GM10248 (cell line): ENCODE results near the gene GPR25.

Source experiments
- CTCF ChIA-PET: fragments of 300-600 bp; sonication (Branson Sonifier 250); formaldehyde crosslinking; extraction: SDS; loops from one replicate; lab custom pipeline; 2021; ENCODE audit warnings: antibody characterized with exemption; lab: Yijun Ruan, JAX
- POLR2A ChIA-PET: fragments of 350-650 bp; sonication (Branson Sonifier 250); formaldehyde crosslinking; extraction: SDS; loops from one replicate; lab custom pipeline; 2020; ENCODE audit warnings: antibody characterized with exemption; lab: Yijun Ruan, JAX
- DNase-seq: peaks from one replicate; pipeline ENCODE4 v3.0.0; 2012; ENCODE audit errors: extremely low spot score
- CTCF ChIP-seq: IDR thresholded peaks from 2 replicates; pipeline ENCODE4 v1.5.1; 2012; ENCODE audit warnings: mild to moderate bottlenecking, low read depth; ENCODE audit errors: extremely low read depth, missing control alignments, control extremely low read depth

The GPR25 gene

GRCh38 chr1:200917291-200917817 lies 44.6 kb downstream of the GPR25 start:
- ChIA-PET CTCF (interaction anchor here (1.3 to 1.6 kb wide), 3 partner anchors 18 to 197 kb away, joined by 3 to 5 read pairs (median 3); no protein-coding TSS in a partner anchor), POLR2A (no interaction called here)
- DNase-seq = no peak
- no peak for TF ChIP-seq CTCF

- ChIA-PET POLR2A (no interaction called here), CTCF (interaction anchor here (0.9 to 1.6 kb wide), 5 partner anchors 17 to 196 kb away, joined by 3 to 9 read pairs (median 3); no protein-coding TSS in a partner anchor)
- TF ChIP-seq CTCF = no peak
- no peak for DNase-seq
Measured at GRCh38 chr1:200918006-200918405, 45.2 kb downstream of the GPR25 start.

GRCh38 chr1:200919386-200919785 lies 46.6 kb downstream of the GPR25 start:
- ChIA-PET CTCF (interaction anchor here (0.7 to 1.5 kb wide), 3 partner anchors 11 to 101 kb away, joined by 3 to 9 read pairs (median 4); no protein-coding TSS in a partner anchor), POLR2A (no interaction called here)
- no peak for DNase-seq
- no peak for TF ChIP-seq CTCF

GRCh38 chr1:200921571-200922110 lies 48.9 kb downstream of the GPR25 start:
- POLR2A ChIA-PET = no interaction called here
- CTCF ChIA-PET = interaction anchor here (0.6 to 1.0 kb wide), 2 partner anchors 109 to 133 kb away, joined by 3 to 4 read pairs; no protein-coding TSS in a partner anchor
- no peak for DNase-seq
- no peak for TF ChIP-seq CTCF

GRCh38 chr1:200922406-200922805 lies 49.6 kb downstream of the GPR25 start:
- CTCF ChIA-PET = interaction anchor here (2.7 kb wide), 1 partner anchor 49 kb away, joined by 8 read pairs; no protein-coding TSS in a partner anchor
- no peak for TF ChIP-seq CTCF
- DNase-seq = no peak
- POLR2A ChIA-PET = no interaction called here

GRCh38 chr1:200923601-200924000 lies 50.8 kb downstream of the GPR25 start:
- TF ChIP-seq CTCF = no peak
- POLR2A ChIA-PET = no interaction called here
- DNase-seq = no peak
- CTCF ChIA-PET = interaction anchor here (1.1 to 2.7 kb wide), 4 partner anchors 12 to 103 kb away, joined by 3 to 8 read pairs (median 5); no protein-coding TSS in a partner anchor
